Sigmoid colon (tissue), 4 donors: ENCODE results near the gene RPL5.

Experiments used
- CTCF ChIP-seq, 4 experiments: fragments of 450-650 bp in 3 of 4; fragments of 200-600 bp in 1 of 4; IDR thresholded peaks; one replicate each; pipeline ENCODE4 v1.5.1; 2016 to 2019; ENCODE audit warnings: antibody characterized with exemption in 4 of 4, mild to moderate bottlenecking in 3 of 4, moderate library complexity in 2 of 4
- POLR2AphosphoS5 ChIP-seq, 4 donors: sonication (generic); formaldehyde crosslinking; IDR thresholded peaks; one replicate each; pipeline ENCODE4 v1.6.1; 2017; ENCODE audit warnings: antibody characterized with exemption in 4 of 4

GRCh38 chr1:92840600-92840999 lies 8.8 kb downstream of the RPL5 start:
- TF ChIP-seq POLR2AphosphoS5 (IDR thresholded peaks at IDR 0.05) (no peak), CTCF (IDR thresholded peaks at IDR 0.05) (no peak)
